Stimulated activated naive CD8-positive, alpha-beta T cell treated with anti-CD3 and anti-CD28 coated beads, Interleukin-15, Interleukin-2, amounts not matched to agents 100 ng/mL and 50 ng/mL, for 24 hours (primary cell): Measurements from ENCODE around the gene ICAM3.

Source experiments
- H3K27ac Mint-ChIP-seq: one replicate; pipeline ENCODE4 v1.8.0; 2021; ENCODE audit warnings: mild to moderate bottlenecking, mixed read lengths
- H3K27me3 Mint-ChIP-seq: one replicate; pipeline ENCODE4 v1.8.0; 2021; ENCODE audit warnings: mixed read lengths
- H3K36me3 Mint-ChIP-seq: one replicate; pipeline ENCODE4 v1.8.0; 2021; ENCODE audit warnings: low read depth, mixed read lengths
- H3K4me1 Mint-ChIP-seq: one replicate; pipeline ENCODE4 v1.8.0; 2021; ENCODE audit warnings: low read depth, mixed read lengths
- H3K4me3 Mint-ChIP-seq: one replicate; pipeline ENCODE4 v1.8.0; 2021; ENCODE audit warnings: mild to moderate bottlenecking, mixed read lengths
- H3K9me3 Mint-ChIP-seq: one replicate; pipeline ENCODE4 v1.8.0; 2021; ENCODE audit warnings: mixed read lengths

ICAM3 gene

DNA sequence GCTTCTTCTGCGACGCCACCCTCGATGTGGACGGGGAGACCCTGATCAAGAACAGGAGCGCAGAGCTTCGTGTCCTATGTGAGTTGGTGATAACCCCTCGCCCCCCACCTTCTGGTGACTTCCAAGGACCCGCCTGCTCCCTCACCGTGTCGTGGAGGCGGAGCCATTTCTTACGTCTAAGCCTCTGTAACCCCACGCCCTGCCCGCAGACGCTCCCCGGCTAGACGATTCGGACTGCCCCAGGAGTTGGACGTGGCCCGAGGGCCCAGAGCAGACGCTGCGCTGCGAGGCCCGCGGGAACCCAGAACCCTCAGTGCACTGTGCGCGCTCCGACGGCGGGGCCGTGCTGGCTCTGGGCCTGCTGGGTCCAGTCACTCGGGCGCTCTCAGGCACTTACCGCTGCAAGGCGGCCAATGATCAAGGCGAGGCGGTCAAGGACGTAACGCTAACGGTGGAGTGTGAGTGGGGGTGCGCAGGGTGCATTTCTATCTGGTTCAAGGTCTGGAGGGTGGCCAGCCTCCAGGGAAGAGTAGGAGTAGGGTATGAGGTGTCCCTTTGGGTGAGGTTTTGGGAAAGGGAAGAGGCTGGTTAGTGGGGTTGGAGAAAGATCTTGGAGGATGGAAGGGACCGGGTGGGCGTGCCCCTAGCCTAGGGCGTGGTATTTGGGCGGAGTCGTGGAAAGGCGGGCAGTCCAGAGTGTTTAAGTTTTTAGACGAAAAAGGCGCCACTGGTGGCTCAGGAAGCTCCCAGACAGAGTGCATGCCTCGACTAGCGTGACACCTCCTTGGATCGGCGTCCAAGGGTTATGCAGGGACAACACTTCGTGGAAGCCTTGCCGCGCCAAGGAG lies 46.4 kb downstream of the ICAM3 start:
- no peaks in the 10 kb centered on the region for H3K9me3 Mint-ChIP-seq
- peak overlapping the region; percentile 72 for H3K4me3 Mint-ChIP-seq
- peaks cover 61% of the 10 kb centered on the region for H3K4me1 Mint-ChIP-seq
- H3K36me3 Mint-ChIP-seq: no peaks in the 10 kb centered on the region
- H3K27ac Mint-ChIP-seq: peak overlapping the region; percentile 82
- peaks cover 62% of the 10 kb centered on the region for H3K27me3 Mint-ChIP-seq

DNA sequence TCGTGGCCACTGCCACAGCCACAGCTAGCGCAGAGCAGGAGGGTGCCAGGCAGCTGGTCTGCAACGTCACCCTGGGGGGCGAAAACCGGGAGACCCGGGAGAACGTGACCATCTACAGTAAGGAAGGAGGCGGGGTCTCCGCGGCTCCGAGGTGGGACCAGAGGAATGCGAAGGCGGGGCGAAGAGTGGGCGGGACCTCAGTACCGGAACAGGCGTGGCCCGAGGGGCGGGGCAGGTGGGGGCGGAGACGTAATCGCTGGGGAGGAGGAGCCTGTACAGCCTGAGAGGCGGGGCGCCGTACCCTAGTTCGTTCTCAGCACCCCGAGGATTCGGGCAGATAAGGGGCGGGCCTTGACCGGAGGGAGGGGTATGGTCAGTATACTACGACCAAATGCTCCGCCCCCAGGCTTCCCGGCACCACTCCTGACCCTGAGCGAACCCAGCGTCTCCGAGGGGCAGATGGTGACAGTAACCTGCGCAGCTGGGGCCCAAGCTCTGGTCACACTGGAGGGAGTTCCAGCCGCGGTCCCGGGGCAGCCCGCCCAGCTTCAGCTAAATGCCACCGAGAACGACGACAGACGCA lies 47.1 kb downstream of the ICAM3 start:
- no peak overlapping the region for H3K27ac Mint-ChIP-seq
- H3K4me3 Mint-ChIP-seq: peak overlapping the region; percentile 72
- H3K27me3 Mint-ChIP-seq: peaks cover 66% of the 10 kb centered on the region

DNA sequence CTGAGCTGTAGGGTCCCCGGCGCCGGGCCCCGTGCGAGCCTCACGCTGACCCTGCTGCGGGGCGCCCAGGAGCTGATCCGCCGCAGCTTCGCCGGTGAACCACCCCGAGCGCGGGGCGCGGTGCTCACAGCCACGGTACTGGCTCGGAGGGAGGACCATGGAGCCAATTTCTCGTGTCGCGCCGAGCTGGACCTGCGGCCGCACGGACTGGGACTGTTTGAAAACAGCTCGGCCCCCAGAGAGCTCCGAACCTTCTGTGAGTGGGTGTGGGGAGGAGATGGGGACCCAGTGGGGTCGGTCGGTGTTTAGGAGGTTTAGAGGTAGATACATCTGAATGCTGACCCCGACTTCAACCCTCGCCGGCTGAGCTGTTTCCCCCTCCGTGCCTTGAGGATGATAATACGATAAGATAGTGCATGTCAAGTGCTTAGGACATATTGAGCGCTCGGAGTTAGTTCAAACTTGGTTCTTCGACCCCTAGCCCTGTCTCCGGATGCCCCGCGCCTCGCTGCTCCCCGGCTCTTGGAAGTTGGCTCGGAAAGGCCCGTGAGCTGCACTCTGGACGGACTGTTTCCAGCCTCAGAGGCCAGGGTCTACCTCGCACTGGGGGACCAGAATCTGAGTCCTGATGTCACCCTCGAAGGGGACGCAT lies 47.7 kb downstream of the ICAM3 start:
- Mint-ChIP-seq H3K27ac (no peak overlapping the region), H3K27me3 (peaks cover 64% of the 10 kb centered on the region), H3K36me3 (no peaks in the 10 kb centered on the region), H3K4me1 (peaks cover 71% of the 10 kb centered on the region), H3K9me3 (no peaks in the 10 kb centered on the region), H3K4me3 (peak overlapping the region; percentile 72)

More for the DNA sequence above, 47.1 kb downstream of the ICAM3 start:
- Mint-ChIP-seq H3K36me3 (no peaks in the 10 kb centered on the region), H3K4me1 (peaks cover 67% of the 10 kb centered on the region), H3K9me3 (no peaks in the 10 kb centered on the region)

DNA sequence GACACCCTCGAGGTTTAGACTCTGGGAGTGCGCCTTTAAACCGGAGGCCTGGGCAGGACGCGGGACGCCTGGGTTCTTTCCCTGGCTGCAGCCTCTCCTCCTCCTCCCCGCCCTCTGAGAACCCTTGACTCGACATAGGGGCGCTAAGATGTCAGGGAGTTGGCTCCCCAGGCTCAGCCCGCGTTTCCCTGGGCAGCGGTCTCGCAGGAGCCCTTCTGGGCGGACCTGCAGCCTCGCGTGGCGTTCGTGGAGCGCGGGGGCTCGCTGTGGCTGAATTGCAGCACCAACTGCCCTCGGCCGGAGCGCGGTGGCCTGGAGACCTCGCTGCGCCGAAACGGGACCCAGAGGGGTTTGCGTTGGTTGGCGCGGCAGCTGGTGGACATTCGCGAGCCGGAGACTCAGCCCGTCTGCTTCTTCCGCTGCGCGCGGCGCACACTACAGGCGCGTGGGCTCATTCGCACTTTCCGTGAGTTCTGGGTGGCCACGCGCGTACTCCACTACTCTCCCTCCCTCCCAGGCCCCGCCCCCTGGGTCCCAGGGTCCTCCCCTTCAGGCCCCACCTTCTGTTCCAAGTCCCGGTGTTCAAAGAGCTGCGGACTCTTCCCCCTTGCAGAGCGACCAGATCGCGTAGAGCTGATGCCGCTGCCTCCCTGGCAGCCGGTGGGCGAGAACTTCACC lies 48.4 kb downstream of the ICAM3 start:
- H3K27me3 Mint-ChIP-seq: peaks cover 63% of the 10 kb centered on the region
- peaks cover 76% of the 10 kb centered on the region for H3K4me1 Mint-ChIP-seq
- no peaks in the 10 kb centered on the region for H3K9me3 Mint-ChIP-seq
- H3K27ac Mint-ChIP-seq: no peak overlapping the region
- H3K36me3 Mint-ChIP-seq: peaks cover 6% of the 10 kb centered on the region
- H3K4me3 Mint-ChIP-seq: peak overlapping the region; percentile 72

DNA sequence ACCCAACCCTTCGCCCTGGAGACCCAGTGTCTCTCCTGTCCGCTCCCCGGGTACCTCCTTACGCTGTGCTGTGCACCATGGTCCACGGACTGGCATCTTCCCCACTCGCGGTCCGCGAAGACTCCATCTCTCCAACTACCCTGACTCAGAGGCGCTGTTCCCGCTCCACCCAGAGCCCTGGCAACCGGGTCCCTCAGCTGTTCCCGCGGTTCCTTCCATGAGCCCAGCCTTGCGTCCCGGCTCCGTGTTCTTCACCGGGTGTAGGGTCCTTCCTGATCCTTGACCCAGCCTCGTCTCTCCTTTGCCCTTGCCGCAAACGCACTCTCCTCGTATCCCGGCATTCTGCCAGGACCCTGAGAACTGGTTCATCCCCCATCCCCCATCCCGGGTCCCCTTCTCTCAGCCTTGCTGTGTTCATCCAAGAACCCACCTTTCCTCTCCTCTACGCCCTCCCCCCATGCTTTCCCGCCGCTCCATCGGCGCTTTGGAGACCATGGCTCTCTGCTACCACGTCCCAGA lies 49.0 kb downstream of the ICAM3 start:
- H3K27me3 Mint-ChIP-seq: peaks cover 58% of the 10 kb centered on the region
- H3K9me3 Mint-ChIP-seq: no peaks in the 10 kb centered on the region
- peaks cover 12% of the 10 kb centered on the region for H3K36me3 Mint-ChIP-seq
- H3K27ac Mint-ChIP-seq: no peak overlapping the region
- H3K4me3 Mint-ChIP-seq: peak overlapping the region; percentile 72
- peaks cover 76% of the 10 kb centered on the region for H3K4me1 Mint-ChIP-seq

DNA sequence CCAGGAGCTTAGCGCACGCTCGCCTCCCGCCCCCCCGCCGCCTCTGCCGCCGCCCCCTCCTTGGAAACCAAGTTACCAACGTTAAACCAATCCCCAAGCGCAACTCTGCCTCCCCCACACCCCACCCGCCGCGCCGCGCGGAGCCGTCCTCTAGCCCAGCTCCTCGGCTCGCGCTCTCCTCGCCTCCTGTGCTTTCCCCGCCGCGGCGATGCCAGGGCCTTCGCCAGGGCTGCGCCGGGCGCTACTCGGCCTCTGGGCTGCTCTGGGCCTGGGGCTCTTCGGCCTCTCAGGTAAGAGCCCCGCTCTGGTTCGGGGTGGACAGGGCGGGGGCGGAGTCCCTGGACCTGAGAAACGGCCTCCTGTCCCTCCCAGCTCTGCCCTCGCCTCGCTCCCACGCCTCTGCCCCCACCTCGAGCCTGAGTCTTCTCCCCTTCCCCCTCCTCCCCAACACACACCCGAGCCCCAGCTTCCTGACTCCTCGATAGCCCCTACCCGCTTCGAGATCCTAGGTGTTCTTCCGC lies 49.5 kb downstream of the ICAM3 start, which contains the start of gene ICAM5:
Gene ICAM5 (plus strand): TSS at position 117 of the 521 bp plus-strand sequence. CDS start 92 bp downstream, at position 209.
- Mint-ChIP-seq H3K4me3 (peak within 1 kb of the TSS; percentile 76), H3K4me1 (peaks cover 76% of the 10 kb centered on the region), H3K36me3 (peaks cover 17% of the 10 kb centered on the region), H3K9me3 (no peaks in the 10 kb centered on the region), H3K27me3 (peaks cover 55% of the 10 kb centered on the region), H3K27ac (peak within 1 kb of the TSS; percentile 71)

DNA sequence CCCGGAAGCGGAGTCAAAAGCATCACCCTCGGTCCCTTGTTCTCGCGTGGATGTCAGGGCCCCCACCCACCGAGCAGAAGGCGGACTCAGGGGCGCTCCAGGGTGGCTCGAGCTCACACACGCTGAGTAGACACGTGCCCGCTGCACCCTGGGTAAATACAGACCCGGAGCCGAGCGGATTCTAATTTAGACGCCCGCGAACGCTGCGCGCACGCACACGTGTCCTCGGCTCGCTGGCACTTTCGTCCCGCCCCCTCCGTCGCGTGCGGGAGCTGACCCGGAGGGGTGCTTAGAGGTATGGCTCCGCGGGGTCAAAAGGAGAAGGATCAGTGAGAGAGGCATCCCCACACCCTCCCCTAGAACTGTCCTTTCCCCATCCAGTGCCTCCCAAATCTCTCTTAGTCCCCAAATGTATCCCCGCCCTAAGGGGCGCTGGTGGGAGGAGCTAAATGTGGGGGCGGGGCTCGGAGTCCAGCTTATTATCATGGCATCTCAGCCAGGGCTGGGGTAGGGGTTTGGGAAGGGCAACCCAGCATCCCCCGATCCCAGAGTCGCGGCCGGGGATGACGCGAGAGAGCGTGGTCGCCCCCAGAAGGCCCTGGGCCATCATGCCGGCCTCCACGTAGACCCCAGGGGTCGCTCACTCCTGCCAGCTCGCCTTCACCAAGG lies 50.1 kb downstream of the ICAM3 start:
- Mint-ChIP-seq H3K36me3 (peaks cover 23% of the 10 kb centered on the region), H3K27ac (peak overlapping the region; percentile 71), H3K4me3 (peak overlapping the region; percentile 76), H3K9me3 (no peaks in the 10 kb centered on the region), H3K27me3 (peaks cover 49% of the 10 kb centered on the region), H3K4me1 (peaks cover 75% of the 10 kb centered on the region)

DNA sequence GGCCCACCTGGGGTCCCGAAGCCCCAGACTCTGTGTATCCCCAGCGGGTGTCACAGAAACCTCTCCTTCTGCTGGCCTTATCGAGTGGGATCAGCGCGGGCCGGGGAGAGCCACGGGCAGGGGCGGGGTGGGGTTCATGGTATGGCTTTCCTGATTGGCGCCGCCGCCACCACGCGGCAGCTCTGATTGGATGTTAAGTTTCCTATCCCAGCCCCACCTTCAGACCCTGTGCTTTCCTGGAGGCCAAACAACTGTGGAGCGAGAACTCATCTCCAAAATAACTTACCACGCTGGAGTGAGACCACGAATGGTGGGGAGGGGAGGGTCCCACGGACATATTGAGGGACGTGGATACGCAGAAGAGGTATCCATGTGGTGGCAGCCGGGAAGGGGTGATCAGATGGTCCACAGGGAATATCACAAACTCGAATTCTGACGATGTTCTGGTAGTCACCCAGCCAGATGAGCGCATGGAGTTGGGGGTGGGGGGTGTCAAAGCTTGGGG lies 50.7 kb downstream of the ICAM3 start:
- peaks cover 29% of the 10 kb centered on the region for H3K36me3 Mint-ChIP-seq
- no peaks in the 10 kb centered on the region for H3K9me3 Mint-ChIP-seq
- peak overlapping the region; percentile 71 for H3K27ac Mint-ChIP-seq
- H3K27me3 Mint-ChIP-seq: peaks cover 44% of the 10 kb centered on the region
- peaks cover 75% of the 10 kb centered on the region for H3K4me1 Mint-ChIP-seq
- peak overlapping the region; percentile 76 for H3K4me3 Mint-ChIP-seq

DNA sequence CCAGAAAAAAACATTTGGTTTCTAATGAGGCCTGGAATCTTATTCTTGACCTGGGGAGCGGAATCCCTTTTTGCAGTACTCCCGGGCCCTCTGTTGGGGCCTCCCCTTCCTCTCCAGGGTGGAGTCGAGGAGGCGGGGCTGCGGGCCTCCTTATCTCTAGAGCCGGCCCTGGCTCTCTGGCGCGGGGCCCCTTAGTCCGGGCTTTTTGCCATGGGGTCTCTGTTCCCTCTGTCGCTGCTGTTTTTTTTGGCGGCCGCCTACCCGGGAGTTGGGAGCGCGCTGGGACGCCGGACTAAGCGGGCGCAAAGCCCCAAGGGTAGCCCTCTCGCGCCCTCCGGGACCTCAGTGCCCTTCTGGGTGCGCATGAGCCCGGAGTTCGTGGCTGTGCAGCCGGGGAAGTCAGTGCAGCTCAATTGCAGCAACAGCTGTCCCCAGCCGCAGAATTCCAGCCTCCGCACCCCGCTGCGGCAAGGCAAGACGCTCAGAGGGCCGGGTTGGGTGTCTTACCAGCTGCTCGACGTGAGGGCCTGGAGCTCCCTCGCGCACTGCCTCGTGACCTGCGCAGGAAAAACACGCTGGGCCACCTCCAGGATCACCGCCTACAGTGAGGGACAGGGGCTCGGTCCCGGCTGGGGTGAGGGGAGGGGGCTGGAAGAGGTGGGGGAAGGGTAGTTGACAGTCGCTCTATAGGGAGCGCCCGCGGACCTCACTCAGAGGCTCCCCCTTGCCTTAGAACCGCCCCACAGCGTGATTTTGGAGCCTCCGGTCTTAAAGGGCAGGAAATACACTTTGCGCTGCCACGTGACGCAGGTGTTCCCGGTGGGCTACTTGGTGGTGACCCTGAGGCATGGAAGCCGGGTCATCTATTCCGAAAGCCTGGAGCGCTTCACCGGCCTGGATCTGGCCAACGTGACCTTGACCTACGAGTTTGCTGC lies 52.4 kb downstream of the ICAM3 start, which contains the start of gene ICAM4:
Gene ICAM4 (plus strand): TSS at position 153 of the 935 bp plus-strand sequence. CDS start 58 bp downstream, at position 211.
- Mint-ChIP-seq H3K4me1 (peaks cover 61% of the 10 kb centered on the region), H3K9me3 (no peaks in the 10 kb centered on the region), H3K27ac (peak within 1 kb of the TSS; percentile 49), H3K4me3 (peak within 1 kb of the TSS; percentile 19), H3K27me3 (peaks cover 27% of the 10 kb centered on the region), H3K36me3 (peaks cover 34% of the 10 kb centered on the region)

DNA sequence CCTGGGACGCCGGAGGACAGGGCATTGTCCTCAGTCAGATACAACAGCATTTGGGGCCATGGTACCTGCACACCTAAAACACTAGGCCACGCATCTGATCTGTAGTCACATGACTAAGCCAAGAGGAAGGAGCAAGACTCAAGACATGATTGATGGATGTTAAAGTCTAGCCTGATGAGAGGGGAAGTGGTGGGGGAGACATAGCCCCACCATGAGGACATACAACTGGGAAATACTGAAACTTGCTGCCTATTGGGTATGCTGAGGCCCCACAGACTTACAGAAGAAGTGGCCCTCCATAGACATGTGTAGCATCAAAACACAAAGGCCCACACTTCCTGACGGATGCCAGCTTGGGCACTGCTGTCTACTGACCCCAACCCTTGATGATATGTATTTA lies 54.0 kb downstream of the ICAM3 start:
- Mint-ChIP-seq H3K9me3 (no peaks in the 10 kb centered on the region), H3K27me3 (peaks cover 15% of the 10 kb centered on the region), H3K4me3 (no peak overlapping the region), H3K4me1 (peaks cover 45% of the 10 kb centered on the region), H3K36me3 (peaks cover 39% of the 10 kb centered on the region), H3K27ac (no peak overlapping the region)

DNA sequence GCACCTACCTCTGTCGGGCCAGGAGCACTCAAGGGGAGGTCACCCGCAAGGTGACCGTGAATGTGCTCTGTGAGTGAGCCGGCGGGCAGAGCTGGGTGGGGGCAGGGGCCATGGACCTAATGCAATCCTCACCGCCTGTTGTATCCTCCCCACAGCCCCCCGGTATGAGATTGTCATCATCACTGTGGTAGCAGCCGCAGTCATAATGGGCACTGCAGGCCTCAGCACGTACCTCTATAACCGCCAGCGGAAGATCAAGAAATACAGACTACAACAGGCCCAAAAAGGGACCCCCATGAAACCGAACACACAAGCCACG lies 54.5 kb downstream of the ICAM3 start:
- Mint-ChIP-seq H3K27me3 (peaks cover 12% of the 10 kb centered on the region), H3K36me3 (peaks cover 43% of the 10 kb centered on the region), H3K9me3 (no peaks in the 10 kb centered on the region), H3K27ac (no peak overlapping the region), H3K4me3 (no peak overlapping the region), H3K4me1 (peaks cover 44% of the 10 kb centered on the region)

DNA sequence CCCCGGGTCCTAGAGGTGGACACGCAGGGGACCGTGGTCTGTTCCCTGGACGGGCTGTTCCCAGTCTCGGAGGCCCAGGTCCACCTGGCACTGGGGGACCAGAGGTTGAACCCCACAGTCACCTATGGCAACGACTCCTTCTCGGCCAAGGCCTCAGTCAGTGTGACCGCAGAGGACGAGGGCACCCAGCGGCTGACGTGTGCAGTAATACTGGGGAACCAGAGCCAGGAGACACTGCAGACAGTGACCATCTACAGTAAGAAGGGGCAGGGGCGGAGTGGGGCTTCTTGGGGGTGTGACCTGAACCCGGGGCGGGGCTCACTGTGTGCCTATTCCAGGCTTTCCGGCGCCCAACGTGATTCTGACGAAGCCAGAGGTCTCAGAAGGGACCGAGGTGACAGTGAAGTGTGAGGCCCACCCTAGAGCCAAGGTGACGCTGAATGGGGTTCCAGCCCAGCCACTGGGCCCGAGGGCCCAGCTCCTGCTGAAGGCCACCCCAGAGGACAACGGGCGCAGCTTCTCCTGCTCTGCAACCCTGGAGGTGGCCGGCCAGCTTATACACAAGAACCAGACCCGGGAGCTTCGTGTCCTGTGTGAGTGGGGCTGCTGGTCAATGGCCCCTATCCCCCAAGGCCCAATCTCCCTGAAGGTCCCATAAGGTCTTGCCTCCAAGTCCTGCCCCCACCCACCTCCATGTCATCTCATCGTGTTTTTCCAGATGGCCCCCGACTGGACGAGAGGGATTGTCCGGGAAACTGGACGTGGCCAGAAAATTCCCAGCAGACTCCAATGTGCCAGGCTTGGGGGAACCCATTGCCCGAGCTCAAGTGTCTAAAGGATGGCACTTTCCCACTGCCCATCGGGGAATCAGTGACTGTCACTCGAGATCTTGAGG lies 55.1 kb downstream of the ICAM3 start:
- Mint-ChIP-seq H3K27ac (no peak overlapping the region), H3K27me3 (peaks cover 12% of the 10 kb centered on the region), H3K36me3 (peaks cover 48% of the 10 kb centered on the region), H3K4me1 (peaks cover 45% of the 10 kb centered on the region), H3K9me3 (no peaks in the 10 kb centered on the region), H3K4me3 (no peak overlapping the region)
